Activated CD8-positive, alpha-beta memory T cell treated with anti-CD3 and anti-CD28 coated beads, Interleukin-2, amount 50 U/mL, for 1 hour (primary cell): Measurements from ENCODE around the gene IFNA5.

ENCODE experiments used
- DNase-seq: peaks from one replicate; pipeline ENCODE4 v3.0.0-alpha.2; 2020; ENCODE audit errors: extremely low read depth

Gene IFNA5

DNA sequence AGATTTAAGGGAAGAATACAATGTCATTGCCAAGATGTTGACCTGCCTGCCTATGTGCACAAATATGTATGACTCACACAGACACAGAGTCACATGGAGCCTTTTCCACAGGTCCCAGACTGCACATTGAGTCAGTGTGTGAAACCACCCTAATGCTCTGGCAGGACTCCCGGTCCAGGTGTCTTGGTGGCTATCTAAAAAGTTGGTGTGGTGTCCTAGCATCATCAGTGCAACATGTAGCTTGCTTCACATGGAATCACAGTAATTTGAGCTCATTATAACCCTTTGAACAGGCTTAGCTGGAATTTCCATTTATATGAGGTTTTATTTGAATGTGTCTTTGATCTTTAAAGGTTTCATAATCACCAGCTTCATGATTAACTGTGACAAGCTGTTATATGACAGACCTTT, 10.7 kb downstream of the IFNA5 start:
- DNase-seq = no peak

DNA sequence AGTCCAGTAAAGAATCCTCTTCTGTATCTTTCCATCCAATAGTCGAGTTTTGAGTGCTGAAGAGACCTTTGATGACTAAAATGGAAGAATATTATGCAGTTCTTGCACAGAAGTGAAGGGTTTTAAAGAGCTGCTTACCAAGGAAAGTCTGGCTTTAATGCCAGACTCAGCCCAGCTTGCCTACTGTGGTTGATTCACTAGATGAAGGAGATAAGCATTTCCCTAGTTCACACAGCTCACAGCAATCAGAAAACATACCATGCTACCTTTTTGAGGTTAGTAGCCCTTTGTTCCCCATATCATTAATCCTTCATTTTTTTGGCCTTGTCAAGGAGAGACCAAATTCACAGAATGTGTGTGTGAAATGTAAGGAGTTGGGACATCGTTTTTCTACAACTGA, 15.3 kb downstream of the IFNA5 start:
- no peak for DNase-seq

DNA sequence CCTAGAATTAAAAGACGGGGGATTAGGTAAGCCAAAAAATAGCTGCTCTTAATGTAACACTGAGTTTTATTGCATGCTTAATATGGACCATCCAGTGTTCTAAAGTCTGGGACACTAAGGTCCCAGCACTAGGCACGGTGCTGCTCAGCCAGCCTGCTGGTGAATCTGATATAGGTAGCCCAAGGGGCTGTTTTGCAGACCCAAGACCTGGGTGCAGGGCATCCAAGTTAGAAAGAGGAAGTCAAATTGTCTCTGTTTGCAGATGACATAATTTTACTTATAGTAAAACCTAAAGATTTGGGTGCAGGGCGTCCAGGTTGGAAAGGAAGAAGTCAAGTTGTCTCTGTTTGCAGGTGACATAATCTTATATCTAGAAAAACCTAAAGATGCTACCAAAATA, 17.8 kb downstream of the IFNA5 start:
- no peak for DNase-seq

DNA sequence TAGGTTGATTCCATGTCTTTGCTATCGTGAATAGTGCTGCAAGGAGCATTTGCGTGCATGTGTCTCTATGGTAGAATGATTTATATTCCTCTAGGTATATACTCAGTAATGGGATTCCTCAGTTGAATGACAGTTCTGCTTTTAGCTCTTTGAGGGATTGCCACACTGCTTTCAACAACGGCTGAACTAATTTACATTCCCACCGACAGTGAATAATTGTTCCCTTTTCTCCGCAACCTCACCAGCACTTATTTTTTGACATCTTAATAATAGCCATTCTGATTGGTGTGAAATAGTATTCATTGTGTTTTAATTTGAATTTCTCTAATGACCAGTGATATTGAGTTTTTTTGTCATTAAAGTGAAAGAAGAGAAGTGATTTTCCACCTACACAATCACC, 18.5 kb downstream of the IFNA5 start:
- no peak for DNase-seq

DNA sequence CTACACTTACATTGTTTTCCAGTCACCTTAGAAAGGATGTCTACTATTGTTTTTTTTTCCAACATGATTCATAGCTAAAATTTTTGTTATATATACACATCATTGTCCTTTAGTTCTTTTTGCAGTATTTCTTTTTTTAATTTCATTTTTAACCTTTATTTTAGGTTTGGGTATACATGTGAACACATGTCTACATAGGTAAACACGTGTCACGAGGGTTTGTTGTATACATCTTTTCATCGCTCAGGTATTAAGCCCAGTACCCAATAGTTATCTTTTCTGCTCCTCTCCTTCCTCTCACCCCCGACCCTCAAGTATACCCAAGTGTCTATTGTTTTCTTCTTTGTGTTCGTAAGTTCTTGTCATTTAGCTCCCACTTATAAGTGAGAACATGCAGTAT, 19.0 kb downstream of the IFNA5 start:
- DNase-seq = no peak

DNA sequence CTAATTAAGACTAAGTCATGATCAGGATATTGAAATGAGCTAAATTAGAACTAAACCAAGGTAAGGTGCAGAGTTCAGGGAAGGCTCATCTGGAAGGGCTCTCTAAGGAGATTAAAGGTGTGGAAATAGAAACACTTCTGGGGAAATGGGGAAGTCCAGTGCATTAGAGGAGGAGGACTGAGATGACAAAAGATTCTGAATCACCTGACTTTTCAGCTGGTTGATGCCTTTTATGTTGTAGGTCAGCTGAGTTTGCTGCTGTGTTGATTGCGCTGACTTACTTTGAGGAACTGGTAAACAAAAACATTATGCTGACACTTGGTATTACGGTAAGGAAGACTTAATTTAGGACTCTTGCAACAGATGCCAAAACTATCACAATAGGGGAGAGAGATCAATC, 23.8 kb downstream of the IFNA5 start:
- no peak for DNase-seq

DNA sequence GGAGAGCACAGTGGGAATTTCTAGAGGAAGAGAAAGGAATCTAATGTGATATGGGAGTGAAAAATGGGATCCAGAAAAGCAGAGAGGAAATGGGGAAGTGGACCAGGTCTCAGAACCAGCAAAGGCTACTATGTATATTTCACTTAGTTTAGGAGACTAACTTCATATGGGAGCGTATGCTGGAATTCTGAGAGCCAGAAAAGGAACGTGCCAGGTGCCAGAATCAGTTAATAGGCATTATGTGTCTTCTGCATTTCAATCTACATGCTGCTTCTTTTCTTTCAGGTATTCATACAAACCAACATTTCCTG, 36.8 kb downstream of the IFNA5 start:
- no peak for DNase-seq

- no peak for DNase-seq
These were observed 37.4 kb downstream of the IFNA5 start for GRCh38 chr9:21267485-21268346.

GRCh38 chr9:21266733-21267484, 38.2 kb downstream of the IFNA5 start:
- no peak for DNase-seq

- no peak for DNase-seq
These were observed 39.5 kb downstream of the IFNA5 start for GRCh38 chr9:21265421-21266189.

GRCh38 chr9:21255538-21256212, 49.4 kb downstream of the IFNA5 start:
- DNase-seq = no peak
